Smooth muscle cell (in vitro differentiated cells): ENCODE results near the gene MATN1. TPM values are rescaled to one million over a fixed set of nuclear protein-coding genes. Genes with fewer than 3 reads are reported as not detected.

ENCODE experiments used
- DNase-seq: peaks from one replicate; lab custom pipeline; 2025; ENCODE audit not compliant: unreplicated experiment; lab: John Stamatoyannopoulos, UW
- H2AFZ ChIP-seq: fragments of 200-600 bp; sonication (generic); 2 replicates; pipeline ENCODE4 v1.6.0; 2016; ENCODE audit warnings: antibody characterized with exemption, low read depth, mild to moderate bottlenecking
- H3F3A ChIP-seq: fragments of 200-600 bp; sonication (generic); 2 replicates; pipeline ENCODE4 v1.6.0; 2017; ENCODE audit warnings: antibody characterized with exemption, low read depth
- H3K27ac ChIP-seq: fragments of 200-600 bp; sonication (generic); 2 replicates; pipeline ENCODE4 v1.5.1; 2016; ENCODE audit warnings: low read depth, mild to moderate bottlenecking
- H3K27me3 ChIP-seq: fragments of 200-600 bp; sonication (generic); 2 replicates; pipeline ENCODE4 v1.6.1; 2016; ENCODE audit warnings: low read depth, mild to moderate bottlenecking
- H3K36me3 ChIP-seq: fragments of 200-600 bp; sonication (generic); 2 replicates; pipeline ENCODE4 v1.5.1; 2016; ENCODE audit warnings: low read depth
- H3K4me1 ChIP-seq: fragments of 200-600 bp; sonication (generic); 2 replicates; pipeline ENCODE4 v1.5.1; 2016; ENCODE audit warnings: low read depth
- H3K4me2 ChIP-seq: fragments of 200-600 bp; sonication (generic); 2 replicates; pipeline ENCODE4 v1.6.0; 2016; ENCODE audit warnings: mild to moderate bottlenecking
- H3K4me3 ChIP-seq: fragments of 200-600 bp; sonication (generic); 2 replicates; pipeline ENCODE4 v1.5.1; 2016; ENCODE audit warnings: mild to moderate bottlenecking
- H3K79me2 ChIP-seq: fragments of 200-600 bp; sonication (generic); 2 replicates; pipeline ENCODE4 v1.6.0; 2016; ENCODE audit warnings: low read depth, mild to moderate bottlenecking
- H3K9ac ChIP-seq: fragments of 200-600 bp; sonication (generic); 2 replicates; pipeline ENCODE4 v1.6.0; 2016; ENCODE audit warnings: low read depth
- H3K9me3 ChIP-seq: fragments of 200-600 bp; sonication (generic); replicated peaks from 2 replicates; pipeline ENCODE4 v1.5.1; 2016; ENCODE audit warnings: low read depth
- H4K20me1 ChIP-seq: fragments of 200-600 bp; sonication (generic); 2 replicates; pipeline ENCODE4 v1.6.0; 2016; ENCODE audit warnings: low read depth
- CTCF ChIP-seq: fragments of 200-600 bp; sonication (generic); IDR thresholded peaks from 2 replicates; pipeline ENCODE4 v1.5.1; 2017; ENCODE audit warnings: borderline replicate concordance, mild to moderate bottlenecking, antibody characterized with exemption; ENCODE audit not compliant: insufficient read depth, poor library complexity, severe bottlenecking
- WGBS: methylation state at CpG from one replicate; pipeline ENCODE4 v1.1.7; 2016; ENCODE audit warnings: low lambda C conversion rate; 5-methylcytosine and 5-hydroxymethylcytosine counted together
- polyA plus RNA-seq: library from polyadenylated mRNA; unstranded; fragments of >200 nt; fragmentation: Nextera tagmentation; extraction: Ambion mirVana; gene quantifications from 2 replicates; pipeline ENCODE4 v1.2.1, GENCODE V29; 2016
- total RNA-seq: library from RNA; depleted of rRNA; stranded (reverse); fragments of >200 nt; gene quantifications from 2 replicates; pipeline ENCODE4 v1.2.3, GENCODE V29; 2014

MATN1 gene
- total and polyA plus RNA-seq, 2 experiments from 2014 or later: 0.40 to 2.0 TPM

- WGBS: 82% methylated on average over 19 of the region's 21 CpGs
- Histone ChIP-seq H3K9me3 (no peaks in the 10 kb centered on the region), H3K4me1 (peaks cover 11% of the 10 kb centered on the region), H3K27me3 (no peaks in the 10 kb centered on the region), H4K20me1 (peaks cover 3% of the 10 kb centered on the region), H3K4me2 (peak within 1 kb of the TSS; percentile 70), H3K9ac (peak within 1 kb of the TSS; percentile 70), H3F3A (peaks cover 12% of the 10 kb centered on the region), H3K36me3 (no peaks in the 10 kb centered on the region), H3K79me2 (no peaks in the 10 kb centered on the region), H3K4me3 (no peak within 1 kb of the TSS), H3K27ac (peak within 1 kb of the TSS; percentile 95), H2AFZ (no peak within 1 kb of the TSS)
- TF ChIP-seq CTCF: no peak
- no peak for DNase-seq
These were observed 34.2 kb upstream of the MATN1 start, which contains the start of gene LAPTM5 for GRCh38 chr1:30757352-30758120. Gene LAPTM5, minus strand, starts transcription at chr1:30757774. Its CDS starts 29 bp downstream, at chr1:30757745.

GRCh38 chr1:30756545-30757351, 33.4 kb upstream of the MATN1 start:
- H3K79me2 ChIP-seq: no peaks in the 10 kb centered on the region
- no peaks in the 10 kb centered on the region for H3K36me3 ChIP-seq
- peak overlapping the region; percentile 70 for H3K9ac ChIP-seq
- peaks cover 3% of the 10 kb centered on the region for H4K20me1 ChIP-seq
- DNase-seq: peak; percentile 24
- no peaks in the 10 kb centered on the region for H3K9me3 ChIP-seq
- no peak overlapping the region for H3K4me3 ChIP-seq
- peak overlapping the region; percentile 70 for H3K4me2 ChIP-seq
- peaks cover 12% of the 10 kb centered on the region for H3F3A ChIP-seq
- H3K4me1 ChIP-seq: peaks cover 4% of the 10 kb centered on the region
- 17% methylated on average over 17 of the region's 17 CpGs for WGBS
- H3K27ac ChIP-seq: peak overlapping the region; percentile 95
- no peak overlapping the region for H2AFZ ChIP-seq
- TF ChIP-seq CTCF: no peak
- no peaks in the 10 kb centered on the region for H3K27me3 ChIP-seq

GRCh38 chr1:30756206-30756544, 32.8 kb upstream of the MATN1 start:
- Histone ChIP-seq H3K4me1 (no peaks in the 10 kb centered on the region), H3K4me3 (no peak overlapping the region), H3K27me3 (no peaks in the 10 kb centered on the region), H3K4me2 (no peak overlapping the region), H3K36me3 (no peaks in the 10 kb centered on the region), H3K9me3 (no peaks in the 10 kb centered on the region), H3K9ac (no peak overlapping the region), H4K20me1 (peaks cover 3% of the 10 kb centered on the region), H2AFZ (no peak overlapping the region), H3K27ac (peak overlapping the region; percentile 95), H3K79me2 (no peaks in the 10 kb centered on the region), H3F3A (peaks cover 12% of the 10 kb centered on the region)
- no peak for DNase-seq
- WGBS: 92% methylated on average over 4 of the region's 4 CpGs
- no peak for TF ChIP-seq CTCF
